ENCODE measurements around the gene MYBPH.

Gene MYBPH

DNA sequence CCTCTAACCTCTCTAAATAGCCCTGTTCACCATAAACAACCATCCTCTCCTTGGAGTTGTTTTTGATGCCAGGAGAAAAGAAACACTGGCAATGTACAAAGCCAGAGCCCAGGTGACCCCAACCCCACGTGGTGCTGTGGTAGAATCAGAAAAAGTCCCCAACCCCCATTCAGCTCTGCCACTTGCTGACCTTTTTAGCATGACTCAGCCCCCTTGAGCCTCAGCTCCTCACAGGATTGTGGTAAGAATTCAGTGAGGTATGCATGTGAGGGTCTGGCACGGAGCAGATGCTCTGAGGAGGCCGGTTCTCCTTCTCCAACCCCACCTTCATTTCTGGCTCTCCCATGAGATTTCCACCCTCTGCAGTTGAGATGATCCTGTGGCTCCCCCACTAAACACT lies 22.0 kb upstream of the MYBPH start:
- H2AFZ ChIP-seq (ENCODE audit: low read length), result no peak overlapping the region

DNA sequence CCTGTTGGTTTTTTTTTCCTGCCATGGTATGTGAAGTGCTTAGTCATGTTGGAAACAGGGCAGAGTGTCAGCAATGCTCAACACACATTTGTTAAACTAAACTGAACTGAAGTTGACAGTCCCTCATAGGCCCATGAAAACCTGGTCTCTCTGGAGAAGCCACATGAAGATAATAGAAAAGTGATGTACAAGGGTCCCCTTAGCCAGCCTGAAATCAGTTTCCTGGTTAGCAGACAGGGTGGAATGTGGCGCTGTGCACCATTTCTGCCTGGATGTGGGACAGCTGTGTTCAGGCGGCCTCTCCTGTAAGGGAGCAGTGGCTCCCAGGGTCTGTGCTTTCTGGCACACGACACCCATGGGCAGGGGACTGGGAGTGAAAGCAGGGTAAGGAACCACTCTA lies 20.7 kb upstream of the MYBPH start:
- Histone ChIP-seq H3K9ac (ENCODE audit: low read depth, low read length, poor library complexity, severe bottlenecking) (no peak overlapping the region), H4K20me1 (ENCODE audit: insufficient read depth, low read length, poor library complexity, severe bottlenecking) (no peaks in the 10 kb centered on the region), H3K4me2 (ENCODE audit: low read depth, low read length, poor library complexity, severe bottlenecking) (no peak overlapping the region), H3F3A (ENCODE audit: low read depth) (no peaks in the 10 kb centered on the region), H3K9me3 (ENCODE audit: insufficient read depth, low read depth, low read length) (no peaks in the 10 kb centered on the region), H3K27me3 (ENCODE audit: insufficient read depth, low read length, poor library complexity, severe bottlenecking) (no peaks in the 10 kb centered on the region), H3K4me1 (ENCODE audit: insufficient read depth, low read length, poor library complexity, severe bottlenecking) (peaks cover 3% of the 10 kb centered on the region), H3K9me2 (replicated peaks; ENCODE audit: low read depth, low read length) (no peaks in the 10 kb centered on the region), H3K4me3 (ENCODE audit: low read length, poor library complexity, severe bottlenecking) (no peak overlapping the region), H3K36me3 (ENCODE audit: insufficient read depth, low read length) (no peaks in the 10 kb centered on the region), H3K79me2 (ENCODE audit: insufficient read depth, low read length) (no peaks in the 10 kb centered on the region), H2AFZ (ENCODE audit: low read length) (no peak overlapping the region)
- TF ChIP-seq, protein P1, sequence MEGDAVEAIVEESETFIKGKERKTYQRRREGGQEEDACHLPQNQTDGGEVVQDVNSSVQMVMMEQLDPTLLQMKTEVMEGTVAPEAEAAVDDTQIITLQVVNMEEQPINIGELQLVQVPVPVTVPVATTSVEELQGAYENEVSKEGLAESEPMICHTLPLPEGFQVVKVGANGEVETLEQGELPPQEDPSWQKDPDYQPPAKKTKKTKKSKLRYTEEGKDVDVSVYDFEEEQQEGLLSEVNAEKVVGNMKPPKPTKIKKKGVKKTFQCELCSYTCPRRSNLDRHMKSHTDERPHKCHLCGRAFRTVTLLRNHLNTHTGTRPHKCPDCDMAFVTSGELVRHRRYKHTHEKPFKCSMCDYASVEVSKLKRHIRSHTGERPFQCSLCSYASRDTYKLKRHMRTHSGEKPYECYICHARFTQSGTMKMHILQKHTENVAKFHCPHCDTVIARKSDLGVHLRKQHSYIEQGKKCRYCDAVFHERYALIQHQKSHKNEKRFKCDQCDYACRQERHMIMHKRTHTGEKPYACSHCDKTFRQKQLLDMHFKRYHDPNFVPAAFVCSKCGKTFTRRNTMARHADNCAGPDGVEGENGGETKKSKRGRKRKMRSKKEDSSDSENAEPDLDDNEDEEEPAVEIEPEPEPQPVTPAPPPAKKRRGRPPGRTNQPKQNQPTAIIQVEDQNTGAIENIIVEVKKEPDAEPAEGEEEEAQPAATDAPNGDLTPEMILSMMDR (conservative IDR thresholded peaks at IDR 0.05; ENCODE audit: low read length), result no peak
- no peak for TF ChIP-seq EZH2phosphoT487 (IDR thresholded peaks at IDR 0.05; ENCODE audit: borderline replicate concordance)

More for the DNA sequence above, 22.0 kb upstream of the MYBPH start:
- H3K36me3 ChIP-seq (ENCODE audit: insufficient read depth, low read length), result no peaks in the 10 kb centered on the region
- no peaks in the 10 kb centered on the region for H4K20me1 ChIP-seq (ENCODE audit: insufficient read depth, low read length, poor library complexity, severe bottlenecking)
- H3K4me2 ChIP-seq (ENCODE audit: low read depth, low read length, poor library complexity, severe bottlenecking), result no peak overlapping the region
- no peak overlapping the region for H3K9ac ChIP-seq (ENCODE audit: low read depth, low read length, poor library complexity, severe bottlenecking)
- no peaks in the 10 kb centered on the region for H3K79me2 ChIP-seq (ENCODE audit: insufficient read depth, low read length)
- H3K9me3 ChIP-seq (ENCODE audit: insufficient read depth, low read depth, low read length), result no peaks in the 10 kb centered on the region
- H3K27me3 ChIP-seq (ENCODE audit: insufficient read depth, low read length, poor library complexity, severe bottlenecking), result no peaks in the 10 kb centered on the region
- no peaks in the 10 kb centered on the region for H3F3A ChIP-seq (ENCODE audit: low read depth)
- peaks cover 3% of the 10 kb centered on the region for H3K4me1 ChIP-seq (ENCODE audit: insufficient read depth, low read length, poor library complexity, severe bottlenecking)
- TF ChIP-seq EZH2phosphoT487 (IDR thresholded peaks at IDR 0.05; ENCODE audit: borderline replicate concordance), result no peak
- TF ChIP-seq, protein P1 (conservative IDR thresholded peaks at IDR 0.05; ENCODE audit: low read length), result no peak
- no peak overlapping the region for H3K4me3 ChIP-seq (ENCODE audit: low read length, poor library complexity, severe bottlenecking)
- no peaks in the 10 kb centered on the region for H3K9me2 ChIP-seq (replicated peaks; ENCODE audit: low read depth, low read length)

- H2AFZ ChIP-seq (ENCODE audit: low read length), result no peak overlapping the region
- H3K27me3 ChIP-seq (ENCODE audit: insufficient read depth, low read length, poor library complexity, severe bottlenecking), result no peaks in the 10 kb centered on the region
- no peak overlapping the region for H3K9ac ChIP-seq (ENCODE audit: low read depth, low read length, poor library complexity, severe bottlenecking)
- no peaks in the 10 kb centered on the region for H4K20me1 ChIP-seq (ENCODE audit: insufficient read depth, low read length, poor library complexity, severe bottlenecking)
- H3F3A ChIP-seq (ENCODE audit: low read depth), result no peaks in the 10 kb centered on the region
- H3K9me3 ChIP-seq (ENCODE audit: insufficient read depth, low read depth, low read length), result no peaks in the 10 kb centered on the region
- H3K36me3 ChIP-seq (ENCODE audit: insufficient read depth, low read length), result no peaks in the 10 kb centered on the region
- H3K4me2 ChIP-seq (ENCODE audit: low read depth, low read length, poor library complexity, severe bottlenecking), result no peak overlapping the region
- H3K4me3 ChIP-seq (ENCODE audit: low read length, poor library complexity, severe bottlenecking), result no peak overlapping the region
- no peak for TF ChIP-seq EZH2phosphoT487 (IDR thresholded peaks at IDR 0.05; ENCODE audit: borderline replicate concordance)
- TF ChIP-seq, protein P1 (conservative IDR thresholded peaks at IDR 0.05; ENCODE audit: low read length), result no peak
- H3K9me2 ChIP-seq (replicated peaks; ENCODE audit: low read depth, low read length), result no peaks in the 10 kb centered on the region
- H3K79me2 ChIP-seq (ENCODE audit: insufficient read depth, low read length), result no peaks in the 10 kb centered on the region
- H3K4me1 ChIP-seq (ENCODE audit: insufficient read depth, low read length, poor library complexity, severe bottlenecking), result no peaks in the 10 kb centered on the region
These were observed 15.3 kb upstream of the MYBPH start for GRCh38 chr1:203190949-203191348.
